ENCODE measurements around the gene VWC2L.
A peak's percentile ranks its signal among the peaks of the same experiment; 100 is the strongest.

Gene VWC2L

DNA sequence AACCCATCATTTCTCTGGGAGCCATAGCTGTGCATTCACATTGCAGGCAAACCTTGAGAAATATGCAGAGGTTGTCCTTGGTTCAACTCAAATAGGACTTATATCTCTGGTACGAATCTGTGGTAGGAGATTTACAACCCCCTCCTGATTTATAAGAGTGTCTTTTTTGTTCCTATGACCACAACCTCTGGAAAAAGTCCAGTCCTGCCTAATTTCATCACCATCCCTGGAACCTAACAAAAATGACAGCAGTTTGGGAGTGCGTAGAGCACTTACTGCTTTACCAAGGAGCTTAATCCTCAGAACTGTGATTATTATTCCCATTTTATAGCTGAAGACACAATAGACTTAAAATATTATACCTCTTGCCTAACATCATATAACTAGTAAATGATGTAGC lies 66.5 kb downstream of the VWC2L start:
- Histone ChIP-seq H3K9me3 (replicated peaks; ENCODE audit: insufficient read depth, low read length) (no peaks in the 10 kb centered on the region), H3K9me2 (replicated peaks; ENCODE audit: insufficient read depth, low read length) (no peaks in the 10 kb centered on the region), H4K20me1 (ENCODE audit: insufficient read depth, low read length) (no peaks in the 10 kb centered on the region), H3K4me2 (ENCODE audit: low read depth, low read length) (no peak overlapping the region), H3K4me1 (ENCODE audit: low read length) (peaks cover 12% of the 10 kb centered on the region), H3K27ac (ENCODE audit: low read length) (no peak overlapping the region), H3K9ac (ENCODE audit: low read length) (no peak overlapping the region), H3F3A (ENCODE audit: insufficient read depth, low read length) (no peaks in the 10 kb centered on the region; the same call in 1 of the 2 replicates), H3K27me3 (replicated peaks; ENCODE audit: insufficient read depth, low read length) (no peaks in the 10 kb centered on the region), H3K36me3 (replicated peaks; ENCODE audit: insufficient read depth, low read length) (no peaks in the 10 kb centered on the region), H2AFZ (ENCODE audit: low read length) (no peak overlapping the region), H3K79me2 (ENCODE audit: low read length) (no peaks in the 10 kb centered on the region), H3K4me3 (ENCODE audit: low read length) (no peak overlapping the region)
- no peak for DNase-seq
- TF ChIP-seq, protein P1, sequence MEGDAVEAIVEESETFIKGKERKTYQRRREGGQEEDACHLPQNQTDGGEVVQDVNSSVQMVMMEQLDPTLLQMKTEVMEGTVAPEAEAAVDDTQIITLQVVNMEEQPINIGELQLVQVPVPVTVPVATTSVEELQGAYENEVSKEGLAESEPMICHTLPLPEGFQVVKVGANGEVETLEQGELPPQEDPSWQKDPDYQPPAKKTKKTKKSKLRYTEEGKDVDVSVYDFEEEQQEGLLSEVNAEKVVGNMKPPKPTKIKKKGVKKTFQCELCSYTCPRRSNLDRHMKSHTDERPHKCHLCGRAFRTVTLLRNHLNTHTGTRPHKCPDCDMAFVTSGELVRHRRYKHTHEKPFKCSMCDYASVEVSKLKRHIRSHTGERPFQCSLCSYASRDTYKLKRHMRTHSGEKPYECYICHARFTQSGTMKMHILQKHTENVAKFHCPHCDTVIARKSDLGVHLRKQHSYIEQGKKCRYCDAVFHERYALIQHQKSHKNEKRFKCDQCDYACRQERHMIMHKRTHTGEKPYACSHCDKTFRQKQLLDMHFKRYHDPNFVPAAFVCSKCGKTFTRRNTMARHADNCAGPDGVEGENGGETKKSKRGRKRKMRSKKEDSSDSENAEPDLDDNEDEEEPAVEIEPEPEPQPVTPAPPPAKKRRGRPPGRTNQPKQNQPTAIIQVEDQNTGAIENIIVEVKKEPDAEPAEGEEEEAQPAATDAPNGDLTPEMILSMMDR (IDR thresholded peaks at IDR 0.05; ENCODE audit: low read length): no peak
- TF ChIP-seq EZH2 (optimal IDR thresholded peaks at IDR 0.05; ENCODE audit: low read depth, low read length) (no peak), EZH2phosphoT487 (IDR thresholded peaks at IDR 0.05; ENCODE audit: low read length) (no peak)

DNA sequence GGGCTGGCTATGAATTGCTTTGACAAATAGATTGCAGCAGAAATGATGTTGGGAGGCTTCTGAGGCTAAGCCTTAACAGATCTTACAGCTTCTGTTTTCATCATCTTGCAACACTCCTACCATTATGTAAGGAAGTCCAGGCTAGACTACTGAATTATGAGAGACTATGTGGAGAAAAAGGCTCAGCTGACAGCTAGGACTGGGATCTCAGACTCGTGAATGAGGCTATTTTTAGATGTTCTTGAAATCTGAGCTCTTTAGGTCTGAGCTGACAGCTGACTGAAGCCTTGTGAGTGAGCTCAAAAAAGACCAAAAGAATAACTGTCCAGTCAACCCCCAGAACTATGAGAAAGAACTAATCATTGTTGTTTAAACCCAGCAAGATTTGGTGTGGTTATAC lies 70.3 kb downstream of the VWC2L start:
- Histone ChIP-seq H3K9ac (ENCODE audit: low read length) (no peak overlapping the region), H3K36me3 (replicated peaks; ENCODE audit: insufficient read depth, low read length) (no peaks in the 10 kb centered on the region), H3K27me3 (replicated peaks; ENCODE audit: insufficient read depth, low read length) (no peaks in the 10 kb centered on the region), H4K20me1 (ENCODE audit: insufficient read depth, low read length) (no peaks in the 10 kb centered on the region), H3F3A (ENCODE audit: insufficient read depth, low read length) (no peaks in the 10 kb centered on the region; the same call in 1 of the 2 replicates), H2AFZ (ENCODE audit: low read length) (no peak overlapping the region), H3K4me1 (ENCODE audit: low read length) (peaks cover 12% of the 10 kb centered on the region), H3K79me2 (ENCODE audit: low read length) (no peaks in the 10 kb centered on the region), H3K9me3 (replicated peaks; ENCODE audit: insufficient read depth, low read length) (no peaks in the 10 kb centered on the region), H3K4me2 (ENCODE audit: low read depth, low read length) (peak overlapping the region; percentile 46), H3K4me3 (ENCODE audit: low read length) (no peak overlapping the region), H3K9me2 (replicated peaks; ENCODE audit: insufficient read depth, low read length) (no peaks in the 10 kb centered on the region), H3K27ac (ENCODE audit: low read length) (no peak overlapping the region)
- no peak for TF ChIP-seq EZH2 (optimal IDR thresholded peaks at IDR 0.05; ENCODE audit: low read depth, low read length)
- TF ChIP-seq, protein P1 (IDR thresholded peaks at IDR 0.05; ENCODE audit: low read length): no peak
- no peak for TF ChIP-seq EZH2phosphoT487 (IDR thresholded peaks at IDR 0.05; ENCODE audit: low read length)
- DNase-seq: peak; percentile 39

DNA sequence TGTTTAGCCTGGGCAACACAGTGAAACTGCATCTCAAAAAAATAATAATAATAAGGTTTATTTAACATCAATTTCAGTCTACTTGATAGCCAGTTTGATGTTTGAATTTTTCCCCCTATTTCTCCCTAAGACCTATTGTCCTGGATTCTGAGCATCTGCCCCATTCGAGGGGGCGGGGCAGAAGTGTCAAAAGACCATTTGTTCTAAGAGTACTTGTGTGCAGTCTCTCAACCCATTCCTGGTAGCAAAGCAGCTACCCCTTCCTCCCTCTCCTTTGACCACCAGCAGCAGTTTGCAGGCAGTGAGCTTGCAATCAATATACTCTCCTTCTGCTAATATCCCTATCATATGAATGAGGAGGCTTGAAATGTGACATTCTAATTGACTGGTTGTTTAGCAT lies 71.9 kb downstream of the VWC2L start:
- Histone ChIP-seq H3K9me3 (replicated peaks; ENCODE audit: insufficient read depth, low read length) (no peaks in the 10 kb centered on the region), H4K20me1 (ENCODE audit: insufficient read depth, low read length) (no peaks in the 10 kb centered on the region)

More for the DNA sequence above, 71.9 kb downstream of the VWC2L start:
- TF ChIP-seq EZH2 (optimal IDR thresholded peaks at IDR 0.05; ENCODE audit: low read depth, low read length) (no peak), EZH2phosphoT487 (IDR thresholded peaks at IDR 0.05; ENCODE audit: low read length) (no peak)
- TF ChIP-seq, protein P1 (IDR thresholded peaks at IDR 0.05; ENCODE audit: low read length): no peak
- no peaks in the 10 kb centered on the region; the same call in 1 of the 2 replicates for H3F3A ChIP-seq (ENCODE audit: insufficient read depth, low read length)
- H3K27me3 ChIP-seq (replicated peaks; ENCODE audit: insufficient read depth, low read length): no peaks in the 10 kb centered on the region
- H3K36me3 ChIP-seq (replicated peaks; ENCODE audit: insufficient read depth, low read length): no peaks in the 10 kb centered on the region
- H3K9ac ChIP-seq (ENCODE audit: low read length): no peak overlapping the region
- no peak overlapping the region for H3K4me3 ChIP-seq (ENCODE audit: low read length)
- DNase-seq: no peak
- H3K79me2 ChIP-seq (ENCODE audit: low read length): no peaks in the 10 kb centered on the region
- H3K4me1 ChIP-seq (ENCODE audit: low read length): peaks cover 12% of the 10 kb centered on the region
- no peaks in the 10 kb centered on the region for H3K9me2 ChIP-seq (replicated peaks; ENCODE audit: insufficient read depth, low read length)
- no peak overlapping the region for H3K4me2 ChIP-seq (ENCODE audit: low read depth, low read length)
- H3K27ac ChIP-seq (ENCODE audit: low read length): no peak overlapping the region
- no peak overlapping the region for H2AFZ ChIP-seq (ENCODE audit: low read length)
